ELR (cell line): Measurements from ENCODE around the gene PPP1R14B.

Source experiments
- DNase-seq: peaks from one replicate; pipeline ENCODE4 v3.0.0-alpha.2; 2015; ENCODE audit warnings: low read depth

PPP1R14B gene

GRCh38 chr11:64246871-64247728, at the start of gene PPP1R14B:
PPP1R14B (minus strand) TSS chr11:64246943; CDS start chr11:64246673, 270 bp downstream.
- peak; percentile 88 for DNase-seq

- no peak for DNase-seq
Observed at GRCh38 chr11:64296236-64296635, 49.5 kb upstream of the PPP1R14B start.

- DNase-seq, result no peak
Observed at GRCh38 chr11:64295760-64296159, 49.0 kb upstream of the PPP1R14B start.

GRCh38 chr11:64294774-64295173, 48.0 kb upstream of the PPP1R14B start:
- no peak for DNase-seq

GRCh38 chr11:64292460-64293254, 45.9 kb upstream of the PPP1R14B start:
- no peak for DNase-seq

GRCh38 chr11:64291752-64292459, 45.2 kb upstream of the PPP1R14B start:
- DNase-seq, result no peak

- DNase-seq, result no peak
Observed at GRCh38 chr11:64291262-64291751, 44.6 kb upstream of the PPP1R14B start, which contains the start of gene KCNK4. KCNK4 (plus strand) TSS chr11:64291302; CDS start chr11:64293019, 1,717 bp downstream.

- DNase-seq, result no peak
Observed at GRCh38 chr11:64290352-64291261, 43.9 kb upstream of the PPP1R14B start.

- no peak for DNase-seq
Observed at GRCh38 chr11:64289002-64289564, 42.3 kb upstream of the PPP1R14B start.

GRCh38 chr11:64288353-64288750, 41.6 kb upstream of the PPP1R14B start:
- no peak for DNase-seq

GRCh38 chr11:64287676-64288352, 41.1 kb upstream of the PPP1R14B start:
- no peak for DNase-seq

GRCh38 chr11:64286801-64287159, 40.0 kb upstream of the PPP1R14B start:
- DNase-seq, result no peak

GRCh38 chr11:64285885-64286800, 39.4 kb upstream of the PPP1R14B start:
- DNase-seq, result no peak

GRCh38 chr11:64284962-64285884, 38.5 kb upstream of the PPP1R14B start, which contains the start of gene GPR137:
GPR137 (plus strand) TSS chr11:64285848; CDS start chr11:64286525, 677 bp downstream.
- peak; percentile 80 for DNase-seq

- DNase-seq, result peak; percentile 95
Observed at GRCh38 chr11:64284048-64284961, 37.6 kb upstream of the PPP1R14B start, which contains the start of gene BAD. BAD (minus strand) TSS chr11:64284665; CDS start chr11:64284368, 297 bp downstream.

- no peak for DNase-seq
Observed at GRCh38 chr11:64283092-64283491, 36.3 kb upstream of the PPP1R14B start.
